Fibroblast of the conjunctiva (primary cell): ENCODE data around the gene C12orf75.
"Not testable (repeated sequence)": the region's sequence is repeated elsewhere in the genome, so short reads cannot be mapped to it uniquely, and the experiment has no call there.

ENCODE experiments used
- DNase-seq: peaks from one replicate; pipeline ENCODE4 v3.0.0-alpha.2; 2010; ENCODE audit warnings: low read depth

C12orf75 gene

GRCh38 chr12:105310476-105311085 is 19.9 kb upstream of the C12orf75 start:
- DNase-seq = not testable (repeated sequence)

GRCh38 chr12:105311936-105312335 is 18.6 kb upstream of the C12orf75 start:
- not testable (repeated sequence) for DNase-seq

- not testable (repeated sequence) for DNase-seq
Observed at GRCh38 chr12:105313755-105314154, 16.7 kb upstream of the C12orf75 start.

GRCh38 chr12:105315130-105315529 is 15.4 kb upstream of the C12orf75 start:
- no peak for DNase-seq

GRCh38 chr12:105315726-105316125 is 14.8 kb upstream of the C12orf75 start:
- no peak for DNase-seq

- no peak for DNase-seq
Observed at GRCh38 chr12:105316931-105317852, 13.3 kb upstream of the C12orf75 start.

- DNase-seq = no peak
Observed at GRCh38 chr12:105317942-105318621, 12.4 kb upstream of the C12orf75 start.

GRCh38 chr12:105318651-105319483 is 11.6 kb upstream of the C12orf75 start:
- DNase-seq = no peak

- DNase-seq = no peak
Observed at GRCh38 chr12:105319691-105320209, 10.7 kb upstream of the C12orf75 start.

- no peak for DNase-seq
Observed at GRCh38 chr12:105321125-105321524, 9.4 kb upstream of the C12orf75 start.

GRCh38 chr12:105322070-105322469 is 8.4 kb upstream of the C12orf75 start:
- peak; percentile 47 for DNase-seq

GRCh38 chr12:105324704-105325103 is 5.8 kb upstream of the C12orf75 start:
- DNase-seq = no peak

- no peak for DNase-seq
Observed at GRCh38 chr12:105325117-105325516, 5.4 kb upstream of the C12orf75 start.

GRCh38 chr12:105329926-105330282 is 587 bp upstream of the C12orf75 start:
- DNase-seq = no peak

GRCh38 chr12:105330931-105331804 is 677 bp downstream of the C12orf75 start:
- DNase-seq = no peak

GRCh38 chr12:105331805-105332251 is 1.3 kb downstream of the C12orf75 start:
- DNase-seq = no peak

- not testable (repeated sequence) for DNase-seq
Observed at GRCh38 chr12:105332286-105332685, 1.8 kb downstream of the C12orf75 start.

- DNase-seq = no peak
Observed at GRCh38 chr12:105332925-105333324, 2.4 kb downstream of the C12orf75 start.

- DNase-seq = peak; percentile 54
Observed at GRCh38 chr12:105334001-105334400, 3.5 kb downstream of the C12orf75 start.

GRCh38 chr12:105334582-105334981 is 4.1 kb downstream of the C12orf75 start:
- no peak for DNase-seq

- DNase-seq = no peak
Observed at GRCh38 chr12:105335856-105336255, 5.4 kb downstream of the C12orf75 start.
